SK-N-SH treated with all-trans-retinoic acid at 6 μM for 48 hours (cell line): ENCODE data around the gene ERBB3.

Source experiments
- ATAC-seq: fragments of 200-7000 bp; cut with Tn5 transposase; 3 replicates; pipeline ENCODE4 v1.9.1; 2020; ENCODE audit warnings: mild to moderate bottlenecking, moderate library complexity
- ARNTL ChIP-seq: fragments of 450-650 bp; formaldehyde crosslinking; IDR thresholded peaks from 2 replicates; pipeline ENCODE4 v1.5.0; 2020; ENCODE audit warnings: low read depth, mild to moderate bottlenecking, moderate library complexity, borderline replicate concordance
- CREB5 ChIP-seq: fragments of 250-450 bp; sonication (Bioruptor Pico); IDR thresholded peaks from 2 replicates; pipeline ENCODE4 v1.5.1; 2020; ENCODE audit warnings: low read depth, mild to moderate bottlenecking, moderate library complexity
- CSDC2 ChIP-seq: fragments of 250-450 bp; sonication (Bioruptor Pico); IDR thresholded peaks from 2 replicates; pipeline ENCODE4 v1.5.0; 2020; ENCODE audit warnings: mild to moderate bottlenecking, moderate library complexity
- CSRNP3 ChIP-seq: fragments of 250-450 bp; sonication (Bioruptor Pico); IDR thresholded peaks from 2 replicates; pipeline ENCODE4 v1.5.1; 2021; ENCODE audit warnings: mild to moderate bottlenecking, moderate library complexity
- ESRRG ChIP-seq: fragments of 250-450 bp; sonication (Bioruptor Pico); IDR thresholded peaks from 2 replicates; pipeline ENCODE4 v1.6.1; 2021; ENCODE audit warnings: mild to moderate bottlenecking
- GLIS3 ChIP-seq: fragments of 250-450 bp; sonication (Bioruptor Pico); IDR thresholded peaks from 2 replicates; pipeline ENCODE4 v1.5.0; 2020; ENCODE audit warnings: mild to moderate bottlenecking, moderate library complexity
- ISL1 ChIP-seq: fragments of 250-450 bp; sonication (Bioruptor Pico); IDR thresholded peaks from 2 replicates; pipeline ENCODE4 v2.1.2; 2022; ENCODE audit warnings: mild to moderate bottlenecking, moderate library complexity
- OSR1 ChIP-seq: fragments of 250-450 bp; sonication (Bioruptor Pico); IDR thresholded peaks from 2 replicates; pipeline ENCODE4 v1.8.0; 2022; ENCODE audit warnings: moderate library complexity, mild to moderate bottlenecking, inconsistent platforms
- POU6F1 ChIP-seq: fragments of 250-450 bp; sonication (Bioruptor Pico); IDR thresholded peaks from 2 replicates; pipeline ENCODE4 v1.8.0; 2021; ENCODE audit warnings: low read depth, mild to moderate bottlenecking, moderate library complexity, borderline replicate concordance
- PPARA ChIP-seq: fragments of 250-450 bp; sonication (Bioruptor Pico); IDR thresholded peaks from 2 replicates; pipeline ENCODE4 v1.5.0; 2020; ENCODE audit warnings: mild to moderate bottlenecking, borderline replicate concordance
- RARB ChIP-seq: fragments of 250-450 bp; sonication (Bioruptor Pico); IDR thresholded peaks from 2 replicates; pipeline ENCODE4 v1.8.0; 2021; ENCODE audit warnings: mild to moderate bottlenecking, moderate library complexity
- SNAI2 ChIP-seq: fragments of 250-450 bp; sonication (Bioruptor Pico); IDR thresholded peaks from 2 replicates; pipeline ENCODE4 v1.5.0; 2020; ENCODE audit warnings: mild to moderate bottlenecking, moderate library complexity
- TCF4 ChIP-seq: fragments of 250-450 bp; sonication (Bioruptor Pico); IDR thresholded peaks from 2 replicates; pipeline ENCODE4 v1.8.0; 2021; ENCODE audit warnings: mild to moderate bottlenecking, moderate library complexity, borderline replicate concordance
- TOX ChIP-seq: fragments of 250-450 bp; sonication (Bioruptor Pico); IDR thresholded peaks from 2 replicates; pipeline ENCODE4 v1.8.0; 2021; ENCODE audit warnings: mild to moderate bottlenecking, moderate library complexity, borderline replicate concordance
- ZC3H10 ChIP-seq: fragments of 250-450 bp; sonication (Bioruptor Pico); IDR thresholded peaks from 2 replicates; pipeline ENCODE4 v1.5.1; 2021; ENCODE audit warnings: mild to moderate bottlenecking, moderate library complexity
- ZFP3 ChIP-seq: fragments of 250-450 bp; sonication (Bioruptor Pico); IDR thresholded peaks from 2 replicates; pipeline ENCODE4 v1.5.0; 2020; ENCODE audit warnings: mild to moderate bottlenecking, moderate library complexity
- ZFP30 ChIP-seq: fragments of 450-650 bp; formaldehyde crosslinking; IDR thresholded peaks from 2 replicates; pipeline ENCODE4 v1.5.0; 2022; ENCODE audit warnings: mild to moderate bottlenecking, moderate library complexity
- ZNF565 ChIP-seq: fragments of 450-650 bp; formaldehyde crosslinking; conservative IDR thresholded peaks from 2 replicates; pipeline ENCODE4 v1.5.0; 2020; ENCODE audit warnings: low read depth, mild to moderate bottlenecking, moderate library complexity
- ZNF70 ChIP-seq: fragments of 450-650 bp; formaldehyde crosslinking; IDR thresholded peaks from 2 replicates; pipeline ENCODE4 v1.5.0; 2020; ENCODE audit warnings: mild to moderate bottlenecking, moderate library complexity
- ZNF8 ChIP-seq: fragments of 450-650 bp; formaldehyde crosslinking; IDR thresholded peaks from 2 replicates; pipeline ENCODE4 v1.5.0; 2020; ENCODE audit warnings: mild to moderate bottlenecking, moderate library complexity
- TF ChIP-seq, protein P1 (sequence below): fragments of 250-450 bp; sonication (Bioruptor Pico); IDR thresholded peaks from 2 replicates; pipeline ENCODE4 v1.5.0; 2020; ENCODE audit warnings: mild to moderate bottlenecking, moderate library complexity
- TF ChIP-seq, protein P2 (sequence below): fragments of 250-450 bp; sonication (Bioruptor Pico); IDR thresholded peaks from 2 replicates; pipeline ENCODE4 v1.8.0; 2020; ENCODE audit warnings: mild to moderate bottlenecking, moderate library complexity, borderline replicate concordance

ERBB3 gene

GRCh38 chr12:56130876-56131275 lies 50.9 kb downstream of the ERBB3 start:
- TF ChIP-seq ZNF565 (CRISPR knock-in tag) (no peak), ARNTL (no peak), TCF4 (no peak), ZNF8 (CRISPR knock-in tag) (no peak), PPARA (no peak), RARB (CRISPR knock-in tag) (no peak), ZFP3 (CRISPR knock-in tag) (no peak), TOX (CRISPR knock-in tag) (no peak), OSR1 (CRISPR knock-in tag) (no peak), CSDC2 (no peak), ZC3H10 (CRISPR knock-in tag) (no peak), ESRRG (no peak), SNAI2 (no peak), ISL1 (CRISPR knock-in tag) (no peak), ZFP30 (CRISPR knock-in tag) (no peak)
- TF ChIP-seq, protein P1, sequence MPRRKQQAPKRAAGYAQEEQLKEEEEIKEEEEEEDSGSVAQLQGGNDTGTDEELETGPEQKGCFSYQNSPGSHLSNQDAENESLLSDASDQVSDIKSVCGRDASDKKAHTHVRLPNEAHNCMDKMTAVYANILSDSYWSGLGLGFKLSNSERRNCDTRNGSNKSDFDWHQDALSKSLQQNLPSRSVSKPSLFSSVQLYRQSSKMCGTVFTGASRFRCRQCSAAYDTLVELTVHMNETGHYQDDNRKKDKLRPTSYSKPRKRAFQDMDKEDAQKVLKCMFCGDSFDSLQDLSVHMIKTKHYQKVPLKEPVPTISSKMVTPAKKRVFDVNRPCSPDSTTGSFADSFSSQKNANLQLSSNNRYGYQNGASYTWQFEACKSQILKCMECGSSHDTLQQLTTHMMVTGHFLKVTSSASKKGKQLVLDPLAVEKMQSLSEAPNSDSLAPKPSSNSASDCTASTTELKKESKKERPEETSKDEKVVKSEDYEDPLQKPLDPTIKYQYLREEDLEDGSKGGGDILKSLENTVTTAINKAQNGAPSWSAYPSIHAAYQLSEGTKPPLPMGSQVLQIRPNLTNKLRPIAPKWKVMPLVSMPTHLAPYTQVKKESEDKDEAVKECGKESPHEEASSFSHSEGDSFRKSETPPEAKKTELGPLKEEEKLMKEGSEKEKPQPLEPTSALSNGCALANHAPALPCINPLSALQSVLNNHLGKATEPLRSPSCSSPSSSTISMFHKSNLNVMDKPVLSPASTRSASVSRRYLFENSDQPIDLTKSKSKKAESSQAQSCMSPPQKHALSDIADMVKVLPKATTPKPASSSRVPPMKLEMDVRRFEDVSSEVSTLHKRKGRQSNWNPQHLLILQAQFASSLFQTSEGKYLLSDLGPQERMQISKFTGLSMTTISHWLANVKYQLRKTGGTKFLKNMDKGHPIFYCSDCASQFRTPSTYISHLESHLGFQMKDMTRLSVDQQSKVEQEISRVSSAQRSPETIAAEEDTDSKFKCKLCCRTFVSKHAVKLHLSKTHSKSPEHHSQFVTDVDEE: no peak
- TF ChIP-seq, protein P2, sequence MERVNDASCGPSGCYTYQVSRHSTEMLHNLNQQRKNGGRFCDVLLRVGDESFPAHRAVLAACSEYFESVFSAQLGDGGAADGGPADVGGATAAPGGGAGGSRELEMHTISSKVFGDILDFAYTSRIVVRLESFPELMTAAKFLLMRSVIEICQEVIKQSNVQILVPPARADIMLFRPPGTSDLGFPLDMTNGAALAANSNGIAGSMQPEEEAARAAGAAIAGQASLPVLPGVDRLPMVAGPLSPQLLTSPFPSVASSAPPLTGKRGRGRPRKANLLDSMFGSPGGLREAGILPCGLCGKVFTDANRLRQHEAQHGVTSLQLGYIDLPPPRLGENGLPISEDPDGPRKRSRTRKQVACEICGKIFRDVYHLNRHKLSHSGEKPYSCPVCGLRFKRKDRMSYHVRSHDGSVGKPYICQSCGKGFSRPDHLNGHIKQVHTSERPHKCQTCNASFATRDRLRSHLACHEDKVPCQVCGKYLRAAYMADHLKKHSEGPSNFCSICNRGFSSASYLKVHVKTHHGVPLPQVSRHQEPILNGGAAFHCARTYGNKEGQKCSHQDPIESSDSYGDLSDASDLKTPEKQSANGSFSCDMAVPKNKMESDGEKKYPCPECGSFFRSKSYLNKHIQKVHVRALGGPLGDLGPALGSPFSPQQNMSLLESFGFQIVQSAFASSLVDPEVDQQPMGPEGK (CRISPR knock-in tag): no peak
- TF ChIP-seq, all 23 proteins: peak for 0
- no peak for ATAC-seq

GRCh38 chr12:56134897-56135296 lies 54.9 kb downstream of the ERBB3 start:
- TF ChIP-seq ZNF70 (no peak), TCF4 (no peak), GLIS3 (CRISPR knock-in tag) (no peak)
- no peak for ATAC-seq

GRCh38 chr12:56137853-56138571 lies 58.0 kb downstream of the ERBB3 start:
- TF ChIP-seq ZFP30 (CRISPR knock-in tag) (no peak), OSR1 (CRISPR knock-in tag) (no peak), SNAI2 (no peak), ZNF565 (CRISPR knock-in tag) (no peak), ZNF8 (CRISPR knock-in tag) (no peak), ISL1 (CRISPR knock-in tag) (no peak)
- ATAC-seq: no peak

GRCh38 chr12:56141946-56142784 lies 62.2 kb downstream of the ERBB3 start:
- TF ChIP-seq CSDC2 (no peak), ARNTL (no peak), PPARA (no peak), ZFP30 (CRISPR knock-in tag) (no peak), TOX (CRISPR knock-in tag) (no peak), CSRNP3 (CRISPR knock-in tag) (no peak), CREB5 (CRISPR knock-in tag) (no peak), POU6F1 (CRISPR knock-in tag) (no peak), ZC3H10 (CRISPR knock-in tag) (no peak), GLIS3 (CRISPR knock-in tag) (no peak), ZNF70 (no peak), OSR1 (CRISPR knock-in tag) (no peak), RARB (CRISPR knock-in tag) (no peak), ZNF565 (CRISPR knock-in tag) (no peak), ISL1 (CRISPR knock-in tag) (no peak), SNAI2 (no peak)
- TF ChIP-seq, protein P1: no peak
- ATAC-seq: no peak
